ENCODE data around the gene ANKRD60. TPM values are rescaled to one million over a fixed set of nuclear protein-coding genes. Genes with fewer than 3 reads are reported as not detected.

The ANKRD60 gene
- total RNA-seq, 2 experiments from 2014 or later = not detected

DNA sequence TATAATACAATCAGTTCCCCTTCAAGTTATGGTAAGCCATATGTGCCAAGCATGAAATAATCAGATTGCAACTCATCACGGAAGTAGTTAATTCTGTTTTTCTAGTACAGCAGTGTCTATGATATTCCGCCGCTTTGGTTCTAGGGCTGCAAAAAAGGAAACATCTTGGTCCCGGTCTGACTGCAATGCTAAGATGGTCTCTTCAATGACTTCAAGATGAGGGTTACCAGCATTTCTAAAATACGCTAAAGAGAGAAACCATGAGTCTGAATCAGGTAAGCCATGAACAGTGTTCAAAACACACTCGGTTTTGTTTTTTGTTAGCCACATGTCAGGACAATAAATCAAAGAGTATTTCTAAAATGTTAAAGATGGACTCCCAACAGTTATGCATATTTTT, 3.2 kb upstream of the ANKRD60 start:
- CTCF ChIA-PET (ENCODE audit: unreplicated experiment) = no interaction called here
- no peaks in the 10 kb centered on the region for H4K20me1 ChIP-seq (ENCODE audit: insufficient read depth, low read length)
- H3K79me2 ChIP-seq (ENCODE audit: insufficient read depth, low read depth, low read length) = no peaks in the 10 kb centered on the region
- BruUV-seq (replicated peaks) = no TSS peak
- no peaks in the 10 kb centered on the region for H3K4me1 ChIP-seq (ENCODE audit: insufficient read depth, low read length, poor library complexity, severe bottlenecking)
- H3K27ac ChIP-seq (ENCODE audit: low read depth, low read length, poor library complexity, severe bottlenecking) = no peak overlapping the region
- H3K36me3 ChIP-seq (ENCODE audit: insufficient read depth, low read length) = no peaks in the 10 kb centered on the region
- intact Hi-C loops (cut with micrococcal nuclease; ENCODE audit: unreplicated experiment) = loop anchor here (10.0 kb wide), 1 partner anchor 153 kb away; the partner anchor contains the start of gene VAPB
- POLR2A ChIA-PET = interaction anchor here (1.0 kb wide), 1 partner anchor 629 kb away, joined by 3 read pairs; no protein-coding TSS in a partner anchor
- no peak for TF ChIP-seq CTCF (conservative IDR thresholded peaks at IDR 0.05; ENCODE audit: low read length)
- TF ChIP-seq EZH2phosphoT487 (IDR thresholded peaks at IDR 0.05; ENCODE audit: borderline replicate concordance, low read depth, low read length) = no peak
- no peak overlapping the region for H3K4me3 ChIP-seq (ENCODE audit: low read depth, low read length, poor library complexity, severe bottlenecking)
- peak; percentile 56 for DNase-seq (ENCODE audit: low spot score)
- H3K4me2 ChIP-seq (ENCODE audit: low read length) = no peak overlapping the region
- H3K9me2 ChIP-seq (ENCODE audit: insufficient read depth, low read length) = no peaks in the 10 kb centered on the region
- H3K9me3 ChIP-seq (ENCODE audit: low read length) = no peaks in the 10 kb centered on the region
- no peak overlapping the region for H2AFZ ChIP-seq (ENCODE audit: low read length)

- Histone ChIP-seq H3K4me1 (ENCODE audit: insufficient read depth, low read length, poor library complexity, severe bottlenecking) (no peaks in the 10 kb centered on the region), H3K9me3 (ENCODE audit: low read length) (no peaks in the 10 kb centered on the region), H3K36me3 (ENCODE audit: insufficient read depth, low read length) (no peaks in the 10 kb centered on the region), H2AFZ (ENCODE audit: low read length) (no peak overlapping the region), H4K20me1 (ENCODE audit: insufficient read depth, low read length) (no peaks in the 10 kb centered on the region), H3K4me3 (ENCODE audit: low read depth, low read length, poor library complexity, severe bottlenecking) (no peak overlapping the region), H3K4me2 (ENCODE audit: low read length) (no peak overlapping the region), H3K79me2 (ENCODE audit: insufficient read depth, low read depth, low read length) (no peaks in the 10 kb centered on the region), H3K9me2 (ENCODE audit: insufficient read depth, low read length) (no peaks in the 10 kb centered on the region), H3K27ac (ENCODE audit: low read depth, low read length, poor library complexity, severe bottlenecking) (no peak overlapping the region)
- no TSS peak for BruUV-seq (replicated peaks)
- TF ChIP-seq CTCF (conservative IDR thresholded peaks at IDR 0.05; ENCODE audit: low read length) (no peak), EZH2phosphoT487 (IDR thresholded peaks at IDR 0.05; ENCODE audit: borderline replicate concordance, low read depth, low read length) (no peak)
- ChIA-PET POLR2A (no interaction called here), CTCF (ENCODE audit: unreplicated experiment) (no interaction called here)
- intact Hi-C loops (cut with micrococcal nuclease; ENCODE audit: unreplicated experiment) = no loop called here
- DNase-seq (ENCODE audit: low spot score) = no peak
These were observed 845 bp upstream of the ANKRD60 start for GRCh38 chr20:58229198-58229798.

DNA sequence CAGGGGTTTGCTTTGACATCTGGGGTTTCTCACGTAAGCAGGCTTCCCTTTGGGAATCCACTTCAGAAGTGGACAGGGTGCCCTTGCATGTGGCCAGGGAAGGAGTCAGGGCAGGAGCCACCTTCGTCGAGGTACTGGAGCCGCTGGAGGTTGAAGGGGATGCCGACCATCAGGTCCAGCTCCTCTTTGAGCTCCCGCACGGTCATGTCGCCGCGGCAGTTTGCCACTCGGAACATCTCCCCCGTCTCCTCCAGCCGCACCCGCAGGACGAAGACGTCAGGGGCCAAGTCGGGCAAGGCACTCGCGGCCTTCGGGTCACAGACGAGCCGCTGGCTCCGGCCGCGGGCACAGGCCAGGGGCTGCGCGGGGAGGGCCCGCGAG, 360 bp downstream of the ANKRD60 start:
- Histone ChIP-seq H3K4me3 (ENCODE audit: low read depth, low read length, poor library complexity, severe bottlenecking) (no peak overlapping the region), H3K9me3 (ENCODE audit: low read length) (no peaks in the 10 kb centered on the region), H3K9me2 (ENCODE audit: insufficient read depth, low read length) (no peaks in the 10 kb centered on the region), H3K79me2 (ENCODE audit: insufficient read depth, low read depth, low read length) (no peaks in the 10 kb centered on the region), H3K4me1 (ENCODE audit: insufficient read depth, low read length, poor library complexity, severe bottlenecking) (no peaks in the 10 kb centered on the region), H3K4me2 (ENCODE audit: low read length) (no peak overlapping the region), H2AFZ (ENCODE audit: low read length) (no peak overlapping the region), H3K36me3 (ENCODE audit: insufficient read depth, low read length) (no peaks in the 10 kb centered on the region), H4K20me1 (ENCODE audit: insufficient read depth, low read length) (no peaks in the 10 kb centered on the region), H3K27ac (ENCODE audit: low read depth, low read length, poor library complexity, severe bottlenecking) (no peak overlapping the region)
- DNase-seq (ENCODE audit: low spot score) = no peak
- CTCF ChIA-PET (ENCODE audit: unreplicated experiment) = no interaction called here
- intact Hi-C loops (cut with micrococcal nuclease; ENCODE audit: unreplicated experiment) = no loop called here
- TF ChIP-seq EZH2phosphoT487 (IDR thresholded peaks at IDR 0.05; ENCODE audit: borderline replicate concordance, low read depth, low read length) (no peak), CTCF (conservative IDR thresholded peaks at IDR 0.05; ENCODE audit: low read length) (no peak)
- POLR2A ChIA-PET = no interaction called here
- BruUV-seq (replicated peaks) = no TSS peak
